Measurements from ENCODE around the gene BMP2K.

The BMP2K gene

GRCh38 chr4:78776079-78776728 is at the start of gene BMP2K:
Gene BMP2K, plus strand, starts transcription at chr4:78776350. Its CDS starts 194 bp downstream, at chr4:78776544.
- peak; percentile 36 to 98 for DNase-seq

- DNase-seq: no peak
These were observed 49.6 kb upstream of the BMP2K start for GRCh38 chr4:78726546-78726945.

GRCh38 chr4:78732332-78733104 is 43.6 kb upstream of the BMP2K start:
- no peak for DNase-seq

GRCh38 chr4:78734441-78735162 is 41.5 kb upstream of the BMP2K start:
- no peak for DNase-seq

- no peak for DNase-seq
These were observed 40.5 kb upstream of the BMP2K start for GRCh38 chr4:78735697-78736096.

GRCh38 chr4:78737035-78737434 is 39.1 kb upstream of the BMP2K start:
- peak in 1 of 2 donors; percentile 34 for DNase-seq

- DNase-seq: no peak
These were observed 38.2 kb upstream of the BMP2K start for GRCh38 chr4:78737973-78738372.

- DNase-seq: no peak
These were observed 33.9 kb upstream of the BMP2K start for GRCh38 chr4:78742300-78742699.

- DNase-seq: no peak
These were observed 28.7 kb upstream of the BMP2K start for GRCh38 chr4:78747475-78747922.

- DNase-seq: no peak
These were observed 27.8 kb upstream of the BMP2K start for GRCh38 chr4:78748381-78748780.

GRCh38 chr4:78749258-78749971 is 26.7 kb upstream of the BMP2K start:
- no peak for DNase-seq

GRCh38 chr4:78749972-78750727 is 26.0 kb upstream of the BMP2K start:
- peak in 1 of 2 donors; percentile 82 for DNase-seq

- DNase-seq: no peak
These were observed 23.1 kb upstream of the BMP2K start for GRCh38 chr4:78753091-78753490.

GRCh38 chr4:78754872-78755271 is 21.3 kb upstream of the BMP2K start:
- no peak for DNase-seq

- DNase-seq: no peak
These were observed 20.0 kb upstream of the BMP2K start for GRCh38 chr4:78756137-78756536.

GRCh38 chr4:78756776-78757175 is 19.4 kb upstream of the BMP2K start:
- no peak for DNase-seq

GRCh38 chr4:78757574-78757973 is 18.6 kb upstream of the BMP2K start:
- no peak for DNase-seq

GRCh38 chr4:78758085-78758484 is 18.1 kb upstream of the BMP2K start:
- DNase-seq: no peak

- DNase-seq: no peak
These were observed 13.6 kb upstream of the BMP2K start for GRCh38 chr4:78762529-78762928.

- no peak for DNase-seq
These were observed 12.9 kb upstream of the BMP2K start for GRCh38 chr4:78763251-78763650.

GRCh38 chr4:78763763-78764387 is 12.3 kb upstream of the BMP2K start:
- DNase-seq: no peak

- DNase-seq: no peak
These were observed 11.6 kb upstream of the BMP2K start for GRCh38 chr4:78764498-78764961.
